Epithelial cell of proximal tubule (primary cell): Measurements from ENCODE around the gene PRKAR1A. TPM values are rescaled to one million over a fixed set of nuclear protein-coding genes. Genes with fewer than 3 reads are reported as not detected.

Experiments
- DNase-seq: peaks from one replicate; pipeline ENCODE4 v3.0.0-alpha.2; 2011; ENCODE audit warnings: low read depth
- H3K4me3 ChIP-seq: 2 replicates; pipeline ENCODE4 v1.5.1; 2011; ENCODE audit warnings: low read depth, mild to moderate bottlenecking, low read length
- total RNA-seq: library from RNA; depleted of rRNA; stranded (reverse); fragments of >200 nt; gene quantifications from 2 replicates; pipeline ENCODE4 v1.2.3, GENCODE V29; 2015
- TF ChIP-seq, protein P1 (sequence below): conservative IDR thresholded peaks from 2 replicates; pipeline ENCODE4 v1.5.1; 2012; ENCODE audit warnings: low read depth, mild to moderate bottlenecking, low read length

The PRKAR1A gene
- total RNA-seq, 1 donor from 2014 or later = 157 TPM

DNA sequence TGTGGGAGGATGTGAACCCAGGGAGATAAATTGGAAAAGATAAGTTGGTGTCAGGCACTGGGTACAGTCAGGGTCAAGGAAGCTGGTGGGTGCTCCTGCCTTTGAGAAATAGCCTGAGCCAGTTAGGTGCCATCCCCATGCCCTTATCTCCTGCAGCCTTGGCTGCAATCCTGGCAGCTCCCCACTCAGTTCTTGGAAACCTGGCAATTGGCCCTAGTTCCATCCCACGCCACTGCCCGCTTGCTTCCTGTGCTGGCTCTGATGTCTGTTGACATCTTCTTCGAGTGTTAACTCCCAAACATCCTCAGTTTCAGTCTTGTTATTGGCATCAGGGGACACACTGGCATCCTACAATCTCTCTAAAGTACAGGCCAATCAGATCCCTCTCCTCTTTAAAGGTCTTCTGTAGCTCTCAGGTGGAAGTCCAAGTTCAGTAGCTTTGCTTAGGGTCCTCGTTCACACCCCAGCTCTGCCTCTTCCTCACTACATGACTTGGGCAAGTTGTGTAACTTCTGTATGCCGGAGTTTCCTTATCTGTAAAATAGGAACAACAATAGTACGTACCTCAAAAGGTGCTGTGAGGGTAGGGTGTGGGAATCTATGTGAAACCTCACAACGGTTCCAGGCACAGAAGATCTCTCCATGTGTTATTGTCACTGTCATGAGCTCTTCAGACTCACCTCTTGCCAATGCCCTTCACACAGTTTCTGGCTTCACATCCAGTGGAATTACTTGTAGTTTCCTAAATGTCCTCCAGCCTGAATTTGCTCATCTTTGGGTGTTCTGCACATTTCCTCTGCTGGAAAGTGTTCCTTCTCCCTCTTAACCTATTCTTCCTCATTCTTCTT is 13.5 kb upstream of the PRKAR1A start:
- TF ChIP-seq, protein P1, sequence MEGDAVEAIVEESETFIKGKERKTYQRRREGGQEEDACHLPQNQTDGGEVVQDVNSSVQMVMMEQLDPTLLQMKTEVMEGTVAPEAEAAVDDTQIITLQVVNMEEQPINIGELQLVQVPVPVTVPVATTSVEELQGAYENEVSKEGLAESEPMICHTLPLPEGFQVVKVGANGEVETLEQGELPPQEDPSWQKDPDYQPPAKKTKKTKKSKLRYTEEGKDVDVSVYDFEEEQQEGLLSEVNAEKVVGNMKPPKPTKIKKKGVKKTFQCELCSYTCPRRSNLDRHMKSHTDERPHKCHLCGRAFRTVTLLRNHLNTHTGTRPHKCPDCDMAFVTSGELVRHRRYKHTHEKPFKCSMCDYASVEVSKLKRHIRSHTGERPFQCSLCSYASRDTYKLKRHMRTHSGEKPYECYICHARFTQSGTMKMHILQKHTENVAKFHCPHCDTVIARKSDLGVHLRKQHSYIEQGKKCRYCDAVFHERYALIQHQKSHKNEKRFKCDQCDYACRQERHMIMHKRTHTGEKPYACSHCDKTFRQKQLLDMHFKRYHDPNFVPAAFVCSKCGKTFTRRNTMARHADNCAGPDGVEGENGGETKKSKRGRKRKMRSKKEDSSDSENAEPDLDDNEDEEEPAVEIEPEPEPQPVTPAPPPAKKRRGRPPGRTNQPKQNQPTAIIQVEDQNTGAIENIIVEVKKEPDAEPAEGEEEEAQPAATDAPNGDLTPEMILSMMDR = no peak
- DNase-seq = no peak
- H3K4me3 ChIP-seq = no peak overlapping the region

- DNase-seq = no peak
- no peak overlapping the region for H3K4me3 ChIP-seq
- TF ChIP-seq, protein P1 = no peak
These were observed 12.6 kb upstream of the PRKAR1A start for GRCh38 chr17:68499587-68499986.

DNA sequence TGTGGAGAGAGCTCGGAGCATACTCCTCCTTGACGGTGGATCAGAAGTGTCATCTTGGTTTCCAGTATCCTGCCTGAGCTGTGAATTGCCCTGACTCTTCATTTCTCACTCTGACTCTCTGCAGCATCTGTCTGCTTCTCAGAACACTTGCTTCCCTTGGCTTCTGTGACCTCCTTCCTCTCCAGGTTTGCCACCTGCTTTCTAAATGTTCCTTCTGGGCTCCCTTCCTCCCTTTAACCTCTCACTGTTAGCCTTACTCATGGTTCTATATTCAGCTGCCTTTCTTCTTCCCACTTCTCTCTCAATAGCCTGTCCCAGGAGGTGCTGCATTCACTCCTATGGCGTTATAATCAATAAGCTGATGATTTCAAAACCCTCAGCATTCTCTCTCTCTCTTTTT is 11.2 kb upstream of the PRKAR1A start:
- TF ChIP-seq, protein P1 = no peak
- DNase-seq = no peak
- no peak overlapping the region for H3K4me3 ChIP-seq

DNA sequence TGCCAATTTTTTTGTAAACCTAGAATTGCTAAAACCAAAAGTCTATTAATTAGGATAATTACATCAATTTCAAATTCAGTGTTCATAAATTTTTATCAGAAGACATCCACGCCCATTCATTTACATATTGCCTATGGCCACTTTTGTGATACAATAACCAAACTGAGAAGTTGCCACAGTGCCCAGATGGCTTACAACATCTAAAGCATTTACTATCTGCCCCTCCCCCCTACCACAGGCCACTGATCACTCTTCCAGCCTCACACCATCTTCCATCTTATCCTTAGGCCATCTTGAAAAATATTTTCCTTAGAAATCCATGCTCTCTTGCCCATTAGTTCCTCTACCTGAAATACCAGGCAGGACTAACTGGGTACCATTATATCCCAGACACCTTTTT is 6.3 kb upstream of the PRKAR1A start:
- DNase-seq = no peak
- no peak overlapping the region for H3K4me3 ChIP-seq
- TF ChIP-seq, protein P1 = no peak

DNA sequence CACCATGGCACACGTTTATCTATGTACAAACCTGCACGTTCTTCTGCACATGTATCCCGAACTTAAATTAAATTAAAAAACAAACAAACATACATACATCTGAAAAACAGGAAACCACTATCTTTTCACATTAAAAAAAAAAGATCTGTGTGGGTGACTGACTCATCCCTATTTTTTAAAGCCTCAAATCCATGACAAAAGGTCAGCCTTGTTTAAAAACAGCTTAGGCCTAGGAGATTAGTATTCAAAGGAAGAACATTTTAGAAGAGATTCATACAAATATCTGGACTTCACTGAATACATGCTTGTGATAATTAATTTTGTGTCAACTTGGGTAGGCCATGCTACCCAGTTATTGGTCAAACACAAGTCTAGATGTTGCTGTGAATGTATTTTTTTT is 4.7 kb upstream of the PRKAR1A start:
- TF ChIP-seq, protein P1 = no peak
- no peak overlapping the region for H3K4me3 ChIP-seq
- no peak for DNase-seq

DNA sequence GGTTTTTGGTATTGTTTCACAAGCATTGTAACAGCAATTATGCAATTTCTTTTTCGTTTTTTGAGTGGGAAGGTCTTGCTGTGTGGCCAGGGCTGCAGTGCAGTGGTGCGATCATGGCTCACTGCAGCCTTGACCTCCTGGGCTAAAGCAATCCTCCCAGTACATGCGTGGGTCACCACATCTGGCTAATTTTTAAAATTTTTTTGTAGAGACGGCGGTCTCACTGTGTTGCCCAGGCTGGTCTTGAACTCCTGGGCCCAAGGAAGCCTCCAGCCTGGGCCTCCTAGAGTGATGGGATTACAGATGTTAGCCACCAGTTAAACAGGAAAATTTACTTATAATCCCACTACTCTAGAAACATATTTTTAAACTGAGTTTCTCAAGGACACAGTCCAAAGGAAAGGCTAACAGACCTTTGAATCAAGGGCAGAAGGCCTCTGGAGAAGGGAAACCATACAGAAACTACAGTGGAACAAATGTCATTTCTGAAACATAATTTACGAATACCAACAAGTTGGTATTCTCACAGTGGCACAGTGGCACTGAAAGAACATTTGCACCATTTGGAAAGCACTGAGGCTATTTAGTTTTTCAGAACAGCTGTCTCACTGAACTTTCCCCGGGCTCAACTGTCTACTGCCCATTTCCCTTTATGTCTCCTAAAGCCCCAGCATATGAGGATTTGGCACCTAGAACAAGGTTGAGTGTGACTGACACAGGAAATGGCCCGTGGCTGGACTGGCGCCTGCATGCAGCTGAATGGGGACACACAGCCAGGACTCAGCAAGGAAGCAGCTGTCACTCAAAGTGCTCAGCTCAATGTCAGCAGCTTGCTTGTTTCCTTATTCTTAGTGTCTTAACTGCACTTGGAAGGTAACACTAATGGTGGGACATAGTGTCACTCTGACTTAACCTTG is 2.8 kb upstream of the PRKAR1A start:
- DNase-seq = no peak
- TF ChIP-seq, protein P1 = no peak

More for the DNA sequence above, 2.8 kb upstream of the PRKAR1A start:
- H3K4me3 ChIP-seq = no peak overlapping the region
